ENCODE results near the gene POU5F1.

GRCh38 chr6:31202259-31203166 is 32.0 kb upstream of the POU5F1 start:
- no peak for TF ChIP-seq CTCF (conservative IDR thresholded peaks at IDR 0.05; ENCODE audit: low read depth, low read length)
- TF ChIP-seq EZH2 (IDR thresholded peaks at IDR 0.05; ENCODE audit: borderline replicate concordance, low read depth, low read length, poor library complexity, severe bottlenecking) = no peak

All from A673 (cell line).